ENCODE results near the gene MEA1.
"Not testable (repeated sequence)": the region's sequence is repeated elsewhere in the genome, so short reads cannot be mapped to it uniquely, and the experiment has no call there.

MEA1 gene

DNA sequence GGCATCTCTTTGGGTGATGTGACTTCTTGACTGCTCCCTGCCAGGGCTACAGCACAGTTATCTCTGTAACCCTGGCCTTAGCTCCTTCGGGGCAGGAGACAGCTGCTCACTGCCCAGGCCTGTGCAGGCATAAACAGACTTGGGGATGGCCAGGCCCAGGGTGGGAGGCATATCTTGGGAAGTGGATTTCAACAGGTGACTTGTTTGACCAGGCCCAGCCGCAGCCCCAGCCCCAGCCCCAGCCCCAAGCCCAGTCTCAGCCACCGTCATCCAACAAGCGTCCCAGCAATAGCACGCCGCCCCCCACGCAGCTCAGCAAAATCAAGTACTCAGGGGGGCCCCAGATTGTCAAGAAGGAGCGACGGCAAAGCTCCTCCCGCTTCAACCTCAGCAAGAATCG is 7.5 kb downstream of the MEA1 start:
- no peak for DNase-seq

DNA sequence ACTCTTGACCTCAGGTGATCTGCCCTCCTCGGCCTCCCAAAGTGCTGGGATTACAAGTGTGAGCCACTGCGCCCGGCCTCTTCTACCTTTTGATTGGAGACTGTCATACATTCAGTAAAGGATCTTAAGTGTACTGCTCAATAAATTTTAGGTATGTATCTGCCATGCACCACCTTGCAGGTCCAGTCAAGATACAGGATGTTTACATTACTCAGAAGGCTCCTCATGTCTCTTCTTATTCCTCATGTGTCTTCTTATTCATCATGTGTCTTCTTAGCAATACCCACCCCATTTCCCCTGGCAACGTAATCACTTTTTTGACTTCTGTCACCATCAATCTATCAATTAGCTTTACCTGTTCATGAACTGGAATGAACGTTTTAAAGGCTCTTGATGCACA is 7.9 kb downstream of the MEA1 start:
- DNase-seq: no peak

DNA sequence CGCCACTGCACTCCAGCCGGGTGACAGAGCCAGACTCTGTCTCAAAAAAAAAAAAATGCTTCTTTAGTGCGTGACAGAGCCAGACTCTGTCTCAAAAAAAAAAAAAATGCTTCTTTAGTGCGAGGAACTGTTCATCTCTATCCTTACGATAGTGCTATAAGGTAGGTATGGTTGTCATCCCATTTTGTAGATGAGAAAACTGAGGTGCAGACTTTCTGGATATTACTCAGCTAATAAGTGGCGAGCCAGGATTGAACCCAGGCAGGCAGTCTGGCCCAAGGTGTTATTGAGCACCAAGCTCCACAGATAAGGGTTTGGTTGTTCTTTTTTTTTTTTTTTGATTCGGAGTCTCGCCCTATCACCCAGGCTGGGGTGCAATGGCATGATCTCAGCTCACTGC is 11.9 kb downstream of the MEA1 start:
- no peak for DNase-seq

DNA sequence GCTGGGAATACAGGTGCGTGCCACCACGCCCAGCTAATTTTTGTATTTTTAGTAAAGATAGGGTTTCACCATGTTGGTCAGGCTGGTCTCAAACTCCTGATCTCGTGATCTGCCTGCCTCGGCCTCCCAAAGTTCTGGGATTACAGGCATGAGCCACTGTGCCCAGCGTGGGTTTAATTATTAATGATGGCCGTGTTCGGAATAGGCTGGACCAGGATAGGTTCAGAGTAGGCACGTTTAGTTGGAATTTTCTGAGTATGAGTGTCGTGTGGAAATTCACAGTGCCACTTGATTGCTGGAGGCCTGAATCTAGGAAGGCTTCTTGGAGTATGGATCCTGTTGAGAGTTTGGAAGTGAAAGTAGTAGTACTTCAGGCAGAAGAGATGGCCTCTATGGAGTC is 15.5 kb downstream of the MEA1 start:
- DNase-seq: not testable (repeated sequence)

DNA sequence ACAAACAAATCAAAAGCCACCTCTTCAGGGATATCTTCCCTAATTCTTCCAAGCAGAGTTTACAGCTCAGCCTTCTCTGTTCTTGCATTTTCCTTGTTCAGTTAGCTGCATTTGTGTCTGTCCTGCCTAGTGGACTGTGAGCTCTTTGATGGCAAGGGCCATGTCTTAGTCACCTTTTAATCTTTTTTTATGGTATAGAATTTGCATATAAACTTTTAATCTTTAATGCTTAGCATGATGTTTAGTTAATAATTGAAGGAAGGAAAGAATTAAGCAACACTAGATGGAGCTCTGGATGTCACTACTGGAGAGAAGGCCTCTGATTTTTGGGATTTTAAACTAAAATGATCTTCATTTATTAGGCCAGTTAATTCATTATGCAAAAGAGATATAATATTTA is 17.2 kb downstream of the MEA1 start:
- DNase-seq: no peak

DNA sequence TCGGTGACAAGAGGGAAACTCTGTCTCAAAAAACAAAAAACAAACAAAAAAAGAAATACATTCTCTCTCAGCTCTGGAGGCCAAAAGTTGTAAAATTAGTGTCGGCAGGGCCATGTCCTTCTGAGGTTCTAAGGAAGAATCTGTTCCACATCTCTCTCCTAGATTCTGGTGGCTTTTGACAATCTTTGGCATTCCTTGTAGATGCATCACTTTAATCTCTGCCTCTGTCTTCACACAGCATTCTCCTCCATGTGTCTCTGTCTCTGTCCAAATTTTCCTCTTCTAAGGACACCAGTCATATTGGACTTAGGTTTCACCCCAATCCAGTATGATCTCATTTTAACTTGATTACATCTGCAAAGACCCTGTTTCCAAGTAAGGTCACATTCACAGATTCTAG is 20.3 kb downstream of the MEA1 start:
- DNase-seq: no peak

DNA sequence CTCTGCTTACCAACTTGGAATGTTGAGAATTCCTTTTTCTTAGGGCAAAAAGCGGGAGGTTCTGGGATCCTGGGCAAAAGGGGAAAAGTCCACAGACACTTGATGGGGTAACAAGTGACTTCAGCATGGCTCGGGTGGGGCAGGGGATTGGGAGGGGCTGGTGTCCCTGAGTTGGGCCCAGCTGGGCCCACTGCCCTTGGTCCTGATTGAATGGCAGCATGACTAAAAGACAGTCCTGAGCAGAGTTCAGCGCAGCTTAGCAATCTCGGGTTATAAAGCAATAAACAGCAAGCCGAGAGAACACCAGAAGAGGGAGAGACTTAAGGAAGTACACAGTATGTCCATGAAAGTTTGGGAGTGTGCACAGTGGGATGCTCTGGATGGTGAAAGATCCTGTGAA is 23.8 kb downstream of the MEA1 start:
- no peak for DNase-seq

DNA sequence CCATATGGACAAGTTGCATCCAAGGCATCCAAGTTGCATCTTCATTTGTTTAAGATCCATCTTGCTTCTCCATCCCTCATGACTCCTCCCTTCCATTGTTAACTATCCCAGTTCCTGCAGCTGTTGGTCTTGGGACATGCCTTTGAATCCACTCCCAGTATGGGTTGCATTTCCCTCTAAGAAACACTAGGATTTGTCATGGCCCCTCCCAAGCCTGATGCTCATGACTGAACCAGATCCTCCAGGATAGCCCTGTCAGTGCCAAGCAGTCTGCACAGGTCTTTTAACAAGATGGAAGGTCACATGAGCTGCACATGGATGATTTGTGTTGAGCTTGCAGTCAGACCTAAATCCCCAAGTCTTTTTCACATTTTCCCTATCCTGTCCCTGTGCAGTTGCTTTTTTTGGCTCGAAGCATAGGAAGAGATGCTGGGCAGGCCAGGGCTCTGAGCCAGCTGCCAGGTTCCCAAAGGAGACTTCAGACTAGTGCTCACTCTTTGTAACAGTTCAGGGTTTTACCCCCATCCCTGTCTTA is 25.2 kb downstream of the MEA1 start:
- DNase-seq: no peak

DNA sequence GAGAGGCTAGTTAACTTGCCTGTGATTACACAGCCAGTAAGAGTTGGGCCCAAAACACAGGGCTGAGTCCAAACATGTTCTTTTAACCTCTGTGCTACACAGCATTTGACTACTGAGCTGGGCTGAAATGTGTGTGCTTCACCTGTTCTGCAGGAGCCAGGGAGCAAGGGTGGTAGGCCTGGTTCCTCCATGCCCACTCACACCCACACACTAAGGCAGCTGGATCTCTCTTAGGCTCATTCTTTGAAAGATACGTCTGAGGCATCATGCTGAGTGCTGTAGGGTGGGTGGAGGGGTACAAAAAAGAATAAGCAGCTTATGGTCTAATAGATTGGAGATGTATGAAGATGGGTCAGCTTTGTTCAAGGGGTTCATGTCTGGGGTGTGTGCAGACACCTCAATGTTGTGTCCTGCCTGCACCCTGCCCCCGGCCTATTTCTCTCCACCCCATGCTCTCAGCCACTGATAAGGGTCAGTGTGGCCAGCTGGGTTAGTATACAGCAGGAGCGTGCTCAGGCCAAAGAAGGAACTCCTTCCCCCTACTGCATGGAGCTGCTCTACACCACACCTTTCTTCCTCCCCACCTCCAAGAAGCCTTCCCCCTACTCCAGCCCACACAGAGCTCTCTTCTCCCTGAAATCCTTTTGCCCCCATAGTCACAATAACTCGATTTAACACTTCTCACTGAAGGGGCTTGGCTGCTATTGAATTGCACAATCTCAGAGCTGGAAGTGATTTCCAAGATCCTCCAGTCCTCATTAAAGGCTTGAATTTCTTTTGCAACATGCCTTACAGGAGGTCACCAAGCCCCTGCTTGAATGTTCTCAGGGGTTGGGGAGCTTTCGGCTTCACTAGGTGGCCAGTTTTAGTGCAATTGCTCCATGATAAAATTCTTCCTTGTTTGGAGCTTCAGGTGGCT is 26.0 kb downstream of the MEA1 start:
- no peak for DNase-seq

DNA sequence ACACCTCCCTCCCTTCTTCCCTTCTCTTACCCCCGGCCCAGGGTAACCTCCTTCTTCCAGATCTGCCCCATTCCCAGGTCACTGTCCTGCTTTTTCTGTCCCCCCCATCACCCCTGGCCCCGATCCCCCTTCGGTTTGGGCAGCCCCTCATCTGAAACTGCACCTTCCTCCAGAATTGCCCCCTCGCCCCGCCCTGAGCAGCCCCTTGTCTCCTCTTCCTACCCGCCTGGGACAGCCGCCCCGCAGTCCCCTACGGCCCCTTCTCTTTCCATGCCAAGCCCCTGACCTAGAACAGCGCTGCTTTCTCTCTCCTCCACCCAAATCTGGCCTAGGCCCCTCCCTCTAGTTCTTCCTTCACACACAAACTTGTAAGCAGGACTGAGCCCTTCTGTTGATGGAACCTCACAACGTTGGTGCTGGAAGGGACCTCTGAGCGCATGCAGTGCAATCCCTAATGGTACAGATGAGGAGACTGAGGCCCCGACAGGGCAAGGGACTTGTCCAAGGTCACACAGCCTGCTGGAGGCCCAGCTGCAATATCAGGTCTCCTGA is 28.7 kb downstream of the MEA1 start:
- peak; percentile 51 for DNase-seq

DNA sequence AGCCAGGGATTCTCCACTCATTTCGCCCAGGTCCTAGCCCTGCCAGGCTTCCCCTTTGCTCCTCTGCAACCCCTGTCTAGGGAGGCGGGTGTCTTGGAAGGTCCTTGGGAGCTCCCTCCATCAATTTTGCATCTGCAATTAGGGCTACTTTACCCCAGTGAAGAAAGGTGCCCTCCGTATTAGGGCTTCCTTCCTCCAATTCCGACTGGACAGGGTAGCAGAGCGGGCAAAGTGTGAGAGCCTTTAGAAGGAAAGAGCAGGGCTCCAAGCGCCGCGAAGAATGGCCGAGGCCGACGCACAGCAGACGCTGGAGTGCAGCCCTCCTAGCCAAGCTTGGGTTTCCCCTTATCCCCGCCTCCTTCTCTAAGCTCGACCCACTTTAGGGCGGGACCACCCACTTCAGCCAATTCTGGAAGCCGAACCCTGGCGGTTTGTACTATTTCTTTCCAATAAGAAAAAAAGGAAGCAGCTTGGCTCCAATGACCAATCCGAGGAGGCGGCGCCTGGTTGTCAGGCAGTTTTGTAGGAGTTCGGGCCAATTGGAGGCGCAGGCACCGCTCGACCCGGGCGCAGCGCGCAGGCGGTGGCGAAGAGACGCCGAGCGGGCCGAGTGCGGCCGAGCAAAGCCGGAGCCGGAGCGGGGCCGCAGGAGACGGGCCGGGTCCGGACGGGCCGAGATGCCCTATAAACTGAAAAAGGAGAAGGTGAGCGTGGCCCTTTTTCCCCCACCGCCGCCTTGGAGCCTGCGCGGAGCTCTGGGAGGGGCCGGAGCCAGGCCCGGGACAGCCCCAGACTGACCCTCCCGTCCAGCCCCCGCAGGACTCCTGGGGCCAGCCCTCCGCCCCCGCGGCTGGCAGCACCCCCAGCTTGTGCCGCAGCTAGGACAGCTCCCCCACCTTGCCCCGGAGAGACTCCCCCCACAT is 29.5 kb downstream of the MEA1 start, which contains the start of gene PPP2R5D:
Gene PPP2R5D, plus strand, starts transcription at position 570 of the 923 bp plus-strand sequence. Its CDS starts 108 bp downstream, at position 678.
- DNase-seq: peak; percentile 98

DNA sequence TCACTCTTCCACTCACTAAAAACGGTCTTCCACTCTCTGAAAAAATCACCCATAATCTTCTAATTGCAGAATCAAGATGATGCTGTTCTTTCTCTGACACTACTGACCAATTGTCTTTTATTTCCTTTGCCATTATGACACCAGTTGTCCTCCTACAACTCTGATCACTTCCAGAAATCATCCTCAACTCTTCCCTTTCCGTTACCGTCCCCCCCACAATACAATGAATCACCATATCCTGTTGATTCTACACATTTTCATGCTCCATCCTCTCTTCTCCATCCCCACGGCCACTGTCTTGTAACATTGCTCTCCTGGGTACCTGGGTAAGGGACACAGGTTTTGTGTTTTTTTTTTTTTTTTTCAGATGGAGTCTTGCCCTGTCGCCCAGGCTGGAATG is 31.9 kb downstream of the MEA1 start:
- no peak for DNase-seq

DNA sequence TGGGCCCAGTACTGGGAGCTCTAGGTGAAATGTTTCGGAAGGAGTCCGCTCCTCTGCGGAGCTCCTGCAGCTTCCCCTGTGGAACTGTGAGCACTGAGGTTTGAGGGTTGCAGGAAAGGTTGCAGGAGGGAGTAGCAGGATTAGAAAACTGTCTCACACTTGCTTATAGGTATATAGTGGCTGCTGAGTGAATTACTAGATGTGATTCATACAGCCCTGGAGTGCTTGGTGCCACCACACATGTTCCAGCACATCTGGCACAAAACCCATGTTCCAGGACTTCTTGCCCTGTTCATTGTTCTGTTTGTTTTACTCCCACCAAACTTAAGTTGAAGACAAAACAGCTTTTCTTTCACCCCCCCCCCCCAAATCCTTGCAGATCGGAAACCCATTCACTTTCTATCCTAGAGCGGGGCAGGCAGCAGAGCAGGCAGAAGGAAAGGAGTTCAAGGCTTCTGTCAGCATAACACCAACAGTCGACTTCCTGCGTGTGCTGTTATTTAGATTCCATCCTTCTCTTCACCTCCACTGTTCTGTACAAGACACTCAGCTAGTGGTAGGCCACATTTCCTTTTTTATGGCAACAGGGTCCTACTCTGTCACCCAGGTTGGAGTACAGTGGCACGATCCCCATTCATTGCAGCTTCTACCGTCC is 34.1 kb downstream of the MEA1 start:
- no peak for DNase-seq

DNA sequence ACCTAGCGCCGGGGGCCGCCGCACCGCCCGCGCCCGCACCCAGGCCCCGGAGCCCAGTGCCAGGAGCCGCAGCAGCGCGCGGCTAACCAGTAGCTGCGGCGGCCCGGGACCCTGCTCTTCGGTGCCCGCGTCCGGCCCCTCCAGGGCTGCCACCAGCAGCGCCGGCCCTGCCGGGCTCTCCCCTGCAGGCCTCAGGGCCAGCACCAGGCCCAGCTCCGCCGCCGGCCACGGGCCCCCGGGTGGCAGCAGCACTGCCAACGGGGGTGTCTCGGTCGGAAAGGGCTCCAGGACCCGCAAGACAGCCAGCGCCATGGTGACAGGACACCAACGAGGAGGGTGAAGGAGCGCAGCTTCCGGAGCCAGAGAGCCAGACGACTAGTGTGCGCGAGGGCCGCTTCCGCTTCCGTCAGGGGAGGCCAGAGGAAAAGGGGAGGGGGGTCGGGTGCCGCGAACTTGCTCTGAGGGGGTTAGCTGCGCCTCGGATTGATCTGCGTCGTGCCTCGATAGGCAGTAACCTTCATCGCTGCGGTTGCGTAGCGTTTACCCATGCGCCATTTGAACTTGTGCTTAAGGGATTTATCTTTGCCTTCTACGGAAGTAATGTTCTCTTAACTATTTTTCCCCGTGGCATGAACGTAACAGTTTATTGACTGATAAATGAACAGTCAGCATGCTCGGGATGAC is 34.8 kb downstream of the MEA1 start, which contains the start of gene PEX6:
Gene PEX6, minus strand, starts transcription at position 343 of the 684 bp plus-strand sequence. Its CDS starts 31 bp downstream, at position 312.
- DNase-seq: peak; percentile 95 to 96

DNA sequence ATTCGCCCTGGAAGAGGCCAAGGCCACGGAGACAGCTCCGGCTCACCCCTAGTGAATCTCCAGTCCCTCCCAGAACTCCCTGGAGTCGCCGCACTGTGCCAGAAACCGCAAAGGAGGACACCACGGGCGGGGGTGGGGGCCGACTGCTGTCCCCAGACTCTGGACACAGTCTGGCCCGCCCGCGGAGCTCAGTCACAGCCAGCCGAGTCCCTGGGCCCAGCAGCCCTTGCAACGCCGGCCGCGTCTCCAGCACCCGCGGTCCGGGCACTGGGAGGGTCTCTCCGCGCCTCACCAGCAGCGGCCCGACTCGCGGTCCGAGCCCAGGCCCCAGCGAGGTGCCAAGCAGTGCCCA is 35.3 kb downstream of the MEA1 start:
- peak in 1 of 2 experiments; percentile 53 for DNase-seq

DNA sequence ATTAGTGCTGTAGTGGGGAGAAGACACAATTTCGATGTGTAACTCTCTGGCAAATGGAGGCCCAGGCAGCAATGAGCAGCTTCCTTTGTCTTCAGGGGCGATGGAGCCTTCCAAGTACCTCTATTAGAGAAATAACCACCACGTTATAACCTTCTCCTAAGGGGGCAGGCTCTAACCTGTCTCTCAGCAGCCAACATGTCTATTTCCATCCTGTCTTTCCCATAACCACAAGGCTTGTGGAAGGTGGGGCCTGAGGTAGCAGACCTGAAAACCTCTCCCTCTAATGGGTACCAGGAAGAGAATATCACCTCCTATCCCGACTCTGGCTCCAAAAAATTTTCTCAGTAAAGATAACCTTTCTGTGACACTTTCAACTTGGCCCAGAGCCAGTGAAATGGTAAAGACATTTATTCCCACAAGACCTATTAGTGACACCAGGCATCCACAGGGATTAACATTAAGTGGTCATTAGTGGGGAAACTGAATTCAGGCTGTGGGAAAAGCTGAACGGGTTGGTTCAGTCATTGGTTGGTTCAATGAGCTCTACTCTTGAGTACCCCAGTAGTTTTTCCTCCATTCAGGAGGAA is 38.7 kb downstream of the MEA1 start:
- no peak for DNase-seq

DNA sequence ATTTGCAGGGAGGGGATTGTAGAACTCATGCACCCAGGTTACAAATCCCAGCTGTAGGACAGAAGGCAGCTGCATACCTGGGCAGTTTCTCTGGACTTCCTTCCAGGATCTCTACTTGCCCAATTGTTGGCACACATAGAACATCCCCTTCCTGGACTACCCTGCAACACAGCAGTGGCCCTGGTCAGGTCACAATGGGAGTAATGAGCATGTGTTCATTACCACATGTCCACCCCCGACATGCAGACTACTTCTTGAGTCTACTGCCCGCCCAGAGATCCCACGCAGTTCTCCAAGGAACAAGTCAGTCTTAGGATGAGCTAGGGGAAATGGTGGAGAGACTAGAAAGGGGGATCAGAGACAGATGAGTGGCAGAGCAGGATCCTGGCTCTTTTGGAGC is 39.8 kb downstream of the MEA1 start:
- DNase-seq: no peak

DNA sequence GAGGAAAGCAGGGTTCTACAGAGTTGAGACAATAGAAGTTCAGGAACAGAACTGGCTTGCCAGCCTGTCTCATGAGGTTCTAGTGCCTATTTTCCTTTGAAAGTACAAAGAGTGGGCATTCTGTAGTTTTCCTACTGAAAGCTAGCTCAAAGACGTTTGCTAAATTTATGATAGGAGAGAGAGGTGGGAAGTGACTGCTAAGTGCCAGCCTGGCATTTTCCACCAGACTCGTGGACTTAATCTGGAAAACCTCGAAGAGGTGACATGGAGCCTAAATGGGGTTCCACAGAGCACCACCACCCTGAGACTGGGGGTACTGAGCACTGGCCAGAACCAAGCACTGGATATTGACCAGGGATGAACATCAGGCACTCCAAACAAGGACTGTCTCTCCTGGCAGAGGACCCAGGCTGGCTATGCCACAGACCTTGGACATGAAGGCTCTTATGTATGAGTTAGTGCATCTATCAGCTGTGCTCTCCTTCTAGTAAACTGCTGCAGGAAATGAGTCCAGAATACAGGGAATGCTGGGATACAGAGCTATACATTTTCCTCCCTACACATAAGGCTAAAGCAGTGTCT is 41.9 kb downstream of the MEA1 start:
- DNase-seq: no peak

DNA sequence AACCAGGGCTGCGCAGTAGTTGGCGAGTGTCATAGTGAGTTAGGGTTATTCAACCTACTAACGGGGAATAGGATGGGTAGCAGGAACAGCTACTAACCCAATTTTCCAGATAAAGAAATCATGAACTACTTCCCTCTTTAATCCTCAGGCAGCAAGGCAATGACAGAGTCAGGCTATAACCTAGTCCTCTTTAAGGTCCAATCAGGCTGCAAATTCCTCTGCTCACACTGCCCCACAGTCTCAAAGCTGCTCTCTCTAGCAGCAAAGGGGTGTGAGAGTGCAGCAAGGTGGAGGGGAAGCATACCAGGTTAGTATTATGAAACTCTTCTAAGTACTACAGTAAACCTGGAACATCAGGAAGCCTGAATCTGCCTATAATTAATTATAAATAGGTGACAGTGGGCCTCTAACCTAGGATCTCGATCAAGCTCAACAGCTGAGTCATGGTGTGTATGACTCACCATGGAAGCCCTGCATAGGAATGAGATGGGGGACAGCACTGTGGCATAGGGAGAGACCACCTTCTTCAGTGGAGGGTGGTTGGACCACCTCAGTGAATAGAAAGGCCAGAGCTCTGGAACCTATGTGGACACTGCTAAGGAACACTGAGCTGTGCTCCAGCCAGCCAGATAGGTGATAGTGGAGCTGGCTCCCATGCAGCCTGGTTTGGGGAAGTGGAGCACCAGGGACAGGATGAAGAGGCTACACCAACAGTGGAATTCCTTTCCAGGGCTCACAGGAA is 42.7 kb downstream of the MEA1 start:
- peak in 1 of 2 experiments; percentile 27 for DNase-seq

DNA sequence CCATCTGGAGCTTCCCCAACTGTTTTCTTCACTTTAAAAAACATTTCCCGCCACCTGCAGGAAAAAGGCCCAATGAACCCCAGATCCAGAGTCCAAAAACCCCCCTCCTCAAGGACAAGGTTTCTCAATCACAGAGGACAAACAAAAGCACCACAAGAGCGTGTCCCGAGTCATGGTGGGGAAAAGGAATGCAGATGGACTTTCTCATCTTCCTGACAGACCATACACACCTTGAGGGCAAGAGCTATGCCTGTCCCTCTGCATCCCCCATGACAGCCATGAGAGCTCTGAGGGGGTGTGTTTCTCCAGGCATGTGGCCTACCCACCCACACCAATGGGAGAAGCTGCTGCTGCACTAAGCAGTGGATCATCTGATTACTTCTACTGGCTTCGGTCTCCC is 43.8 kb downstream of the MEA1 start:
- DNase-seq: no peak

All from activated T-cell treated with anti-CD3 and anti-CD28 coated beads, Interleukin-2, amount 50 U/mL, for 48 hours (primary cell).